Pancreas (tissue), 10 donors: ENCODE results near the gene ESR1. TPM values are rescaled to one million over a fixed set of nuclear protein-coding genes. Genes with fewer than 3 reads are reported as not detected.

Experiments
- ATAC-seq, 4 donors: fragments of 200-7000 bp; cut with Tn5 transposase; one replicate each; pipeline versions ENCODE4 v1.8.0 to v1.9.1; 2020; ENCODE audit warnings: mild to moderate bottlenecking in 4 of 4, moderate library complexity in 4 of 4
- DNase-seq, 6 donors: peaks; one replicate each; pipeline ENCODE4 v3.0.0-alpha.2; 2020
- FAIRE-seq: peaks from 2 replicates; lab custom pipeline; 2012; peaks lifted over from hg19 to GRCh38; lab: Jason Lieb, UNC
- H3K27ac ChIP-seq, 4 donors: fragments of 200-600 bp; sonication (generic); 1 replicate in 3 of 4; 2 replicates in 1 of 4; pipeline versions ENCODE4 v1.5.0 to v1.8.0; 2020
- H3K27me3 ChIP-seq, 4 donors: fragments of 200-600 bp; one replicate each; pipeline ENCODE4 v1.8.0; 2021
- H3K36me3 ChIP-seq, 3 donors: fragments of 200-600 bp; sonication (generic) in 1 of 3; one replicate each; pipeline versions ENCODE4 v1.5.0 to v1.8.0; 2020 to 2021
- H3K4me1 ChIP-seq, 3 donors: fragments of 200-600 bp; one replicate each; pipeline ENCODE4 v1.8.0; 2021
- H3K4me3 ChIP-seq, 4 donors: fragments of 200-600 bp; sonication (generic) in 2 of 4; one replicate each; pipeline versions ENCODE4 v1.5.0 to v1.8.0; 2020 to 2021
- H3K9me3 ChIP-seq, 4 donors: fragments of 200-600 bp; one replicate each; pipeline ENCODE4 v1.8.0; 2021
- WGBS, 2 donors: extraction: QIAGEN DNeasy Blood & Tissue Kit; methylation state at CpG; one replicate each; pipeline ENCODE4 v1.1.7; 2013; 5-methylcytosine and 5-hydroxymethylcytosine counted together
- intact Hi-C, 3 donors: fragments of 100-400 bp; cut with DNase I; formaldehyde crosslinking; loops; one replicate each; pipeline versions ENCODE4 v1.11.1 to v1.14.2; 2022
- polyA plus RNA-seq, 2 donors: library from polyadenylated mRNA; stranded (reverse); fragments of 200-250 nt; gene quantifications; one replicate each; pipeline ENCODE4 v1.2.3, GENCODE V29; 2013
- total RNA-seq, 6 donors: library from RNA; stranded (reverse); fragmentation: NEBNext Ultra II Directional in 4 of 6; extraction: Animal tissue kit (Norgen Biotek cat#: 25700) in 4 of 6; gene quantifications; one replicate each; pipeline versions ENCODE4 v1.2.1 to v1.2.4, GENCODE V29; 2021 to 2023
- TF ChIP-seq, protein P1 (sequence below), 4 donors: fragments of 200-600 bp; sonication (generic) in 3 of 4; IDR thresholded peaks; one replicate each; pipeline versions ENCODE4 v1.5.0 to v1.8.0; 2021; ENCODE audit warnings: antibody characterized with exemption in 4 of 4
- donor health status: healthy with polysubstance abuse.
- donor health status: DM: no; HTN: no; CAD: no; lungs with moderate emphysema.
- donor health status: DM: no; HTN: no; CAD: no.
- donor health status: control.
- donor health status: control.
- donor health status: Bipolar disorder and iron deficiency.
- donor health status: DM: yes; HTN: yes; CAD: no.
- donor health status: DM: no; HTN: no; CAD: no.
- donor health status: DM: no; HTN: no; CAD: no.
- donor health status: DM: yes; HTN: yes; CAD: no.

The ESR1 gene
- total and polyA plus RNA-seq, 8 donors = 0.19 to 1.0 (median 0.41) TPM

DNA sequence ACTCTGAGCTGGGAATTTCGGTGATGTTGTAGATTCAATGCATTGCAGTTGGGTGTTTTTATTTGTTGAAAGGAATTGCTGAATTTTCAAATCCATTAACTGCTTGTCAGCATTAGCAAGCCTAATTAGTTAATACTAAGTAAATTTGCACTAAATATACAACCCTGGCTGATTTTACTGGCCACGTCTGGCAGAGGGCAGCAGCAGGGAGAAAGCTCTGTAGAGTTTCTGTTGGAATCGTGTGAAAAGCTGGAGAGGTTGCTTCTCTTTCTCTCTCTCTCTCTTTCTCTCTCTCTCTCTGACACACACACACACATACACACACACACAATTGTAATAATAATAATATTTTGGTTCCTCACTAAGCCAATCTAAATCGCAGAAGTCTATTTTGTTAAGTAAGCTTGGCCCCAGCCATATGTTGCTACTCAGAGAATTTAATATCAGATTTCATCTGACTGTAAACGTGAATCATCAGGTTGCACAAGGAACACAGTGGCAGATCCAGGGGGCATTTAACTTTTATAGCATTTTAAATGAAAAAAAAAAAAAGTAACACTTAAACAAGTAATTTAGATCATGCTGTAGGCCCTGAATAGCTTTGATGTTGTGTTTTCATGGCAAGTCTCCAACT, 289.5 kb downstream of the ESR1 start:
- whole genome bisulfite sequencing, 2 donors = 60 to 66% methylated on average over 5 of the region's 5 CpGs
- Histone ChIP-seq H3K9me3 (no peaks in the 10 kb centered on the region), H3K36me3 (no peaks in the 10 kb centered on the region), H3K4me1 (no peaks in the 10 kb centered on the region), H3K27me3 (no peaks in the 10 kb centered on the region), H3K27ac (no peak overlapping the region), H3K4me3 (no peak overlapping the region)
- peak in 1 of 4 donors; percentile 29 for ATAC-seq
- intact Hi-C loops = no loop called here
- DNase-seq = no peak
- FAIRE-seq = no peak
- TF ChIP-seq, protein P1, sequence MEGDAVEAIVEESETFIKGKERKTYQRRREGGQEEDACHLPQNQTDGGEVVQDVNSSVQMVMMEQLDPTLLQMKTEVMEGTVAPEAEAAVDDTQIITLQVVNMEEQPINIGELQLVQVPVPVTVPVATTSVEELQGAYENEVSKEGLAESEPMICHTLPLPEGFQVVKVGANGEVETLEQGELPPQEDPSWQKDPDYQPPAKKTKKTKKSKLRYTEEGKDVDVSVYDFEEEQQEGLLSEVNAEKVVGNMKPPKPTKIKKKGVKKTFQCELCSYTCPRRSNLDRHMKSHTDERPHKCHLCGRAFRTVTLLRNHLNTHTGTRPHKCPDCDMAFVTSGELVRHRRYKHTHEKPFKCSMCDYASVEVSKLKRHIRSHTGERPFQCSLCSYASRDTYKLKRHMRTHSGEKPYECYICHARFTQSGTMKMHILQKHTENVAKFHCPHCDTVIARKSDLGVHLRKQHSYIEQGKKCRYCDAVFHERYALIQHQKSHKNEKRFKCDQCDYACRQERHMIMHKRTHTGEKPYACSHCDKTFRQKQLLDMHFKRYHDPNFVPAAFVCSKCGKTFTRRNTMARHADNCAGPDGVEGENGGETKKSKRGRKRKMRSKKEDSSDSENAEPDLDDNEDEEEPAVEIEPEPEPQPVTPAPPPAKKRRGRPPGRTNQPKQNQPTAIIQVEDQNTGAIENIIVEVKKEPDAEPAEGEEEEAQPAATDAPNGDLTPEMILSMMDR (IDR thresholded peaks at IDR 0.05) = no peak

DNA sequence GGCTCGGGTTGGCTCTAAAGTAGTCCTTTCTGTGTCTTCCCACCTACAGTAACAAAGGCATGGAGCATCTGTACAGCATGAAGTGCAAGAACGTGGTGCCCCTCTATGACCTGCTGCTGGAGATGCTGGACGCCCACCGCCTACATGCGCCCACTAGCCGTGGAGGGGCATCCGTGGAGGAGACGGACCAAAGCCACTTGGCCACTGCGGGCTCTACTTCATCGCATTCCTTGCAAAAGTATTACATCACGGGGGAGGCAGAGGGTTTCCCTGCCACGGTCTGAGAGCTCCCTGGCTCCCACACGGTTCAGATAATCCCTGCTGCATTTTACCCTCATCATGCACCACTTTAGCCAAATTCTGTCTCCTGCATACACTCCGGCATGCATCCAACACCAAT, 291.2 kb downstream of the ESR1 start:
- no peak for FAIRE-seq
- Histone ChIP-seq H3K4me1 (no peaks in the 10 kb centered on the region), H3K36me3 (no peaks in the 10 kb centered on the region), H3K9me3 (no peaks in the 10 kb centered on the region), H3K27ac (no peak overlapping the region), H3K27me3 (no peaks in the 10 kb centered on the region), H3K4me3 (no peak overlapping the region)
- ATAC-seq = no peak
- no peak for DNase-seq
- intact Hi-C loops = no loop called here
- WGBS, 2 donors = 74 to 85% methylated on average over 14 of the region's 14 CpGs
- TF ChIP-seq, protein P1 (IDR thresholded peaks at IDR 0.05) = no peak

DNA sequence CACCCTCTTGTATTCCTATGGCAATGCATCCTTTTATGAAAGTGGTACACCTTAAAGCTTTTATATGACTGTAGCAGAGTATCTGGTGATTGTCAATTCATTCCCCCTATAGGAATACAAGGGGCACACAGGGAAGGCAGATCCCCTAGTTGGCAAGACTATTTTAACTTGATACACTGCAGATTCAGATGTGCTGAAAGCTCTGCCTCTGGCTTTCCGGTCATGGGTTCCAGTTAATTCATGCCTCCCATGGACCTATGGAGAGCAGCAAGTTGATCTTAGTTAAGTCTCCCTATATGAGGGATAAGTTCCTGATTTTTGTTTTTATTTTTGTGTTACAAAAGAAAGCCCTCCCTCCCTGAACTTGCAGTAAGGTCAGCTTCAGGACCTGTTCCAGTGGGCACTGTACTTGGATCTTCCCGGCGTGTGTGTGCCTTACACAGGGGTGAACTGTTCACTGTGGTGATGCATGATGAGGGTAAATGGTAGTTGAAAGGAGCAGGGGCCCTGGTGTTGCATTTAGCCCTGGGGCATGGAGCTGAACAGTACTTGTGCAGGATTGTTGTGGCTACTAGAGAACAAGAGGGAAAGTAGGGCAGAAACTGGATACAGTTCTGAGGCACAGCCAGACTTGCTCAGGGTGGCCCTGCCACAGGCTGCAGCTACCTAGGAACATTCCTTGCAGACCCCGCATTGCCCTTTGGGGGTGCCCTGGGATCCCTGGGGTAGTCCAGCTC, 292.1 kb downstream of the ESR1 start:
- no peak for ATAC-seq
- no peak for FAIRE-seq

DNA sequence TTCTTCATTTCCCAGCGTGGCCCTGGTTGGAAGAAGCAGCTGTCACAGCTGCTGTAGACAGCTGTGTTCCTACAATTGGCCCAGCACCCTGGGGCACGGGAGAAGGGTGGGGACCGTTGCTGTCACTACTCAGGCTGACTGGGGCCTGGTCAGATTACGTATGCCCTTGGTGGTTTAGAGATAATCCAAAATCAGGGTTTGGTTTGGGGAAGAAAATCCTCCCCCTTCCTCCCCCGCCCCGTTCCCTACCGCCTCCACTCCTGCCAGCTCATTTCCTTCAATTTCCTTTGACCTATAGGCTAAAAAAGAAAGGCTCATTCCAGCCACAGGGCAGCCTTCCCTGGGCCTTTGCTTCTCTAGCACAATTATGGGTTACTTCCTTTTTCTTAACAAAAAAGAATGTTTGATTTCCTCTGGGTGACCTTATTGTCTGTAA, 292.7 kb downstream of the ESR1 start:
- no peaks in the 10 kb centered on the region for H3K36me3 ChIP-seq
- no peak overlapping the region for H3K27ac ChIP-seq
- 59 to 66% methylated on average over 5 to 7 of the region's 7 CpGs for WGBS, 2 donors
- TF ChIP-seq, protein P1 (IDR thresholded peaks at IDR 0.05) = no peak
- peak in 1 of 6 donors; percentile 21 for DNase-seq
- no peak overlapping the region for H3K4me3 ChIP-seq
- peak in 3 of 4 donors; percentile 40 to 62 (median 54) for ATAC-seq
- H3K27me3 ChIP-seq = no peaks in the 10 kb centered on the region
- no peak for FAIRE-seq
- intact Hi-C loops = no loop called here
- no peaks in the 10 kb centered on the region for H3K9me3 ChIP-seq
- H3K4me1 ChIP-seq = no peaks in the 10 kb centered on the region

More for the DNA sequence above, 292.1 kb downstream of the ESR1 start:
- H3K27me3 ChIP-seq = no peaks in the 10 kb centered on the region
- no peaks in the 10 kb centered on the region for H3K36me3 ChIP-seq
- WGBS, 2 donors = 84 to 90% methylated on average over 4 of the region's 4 CpGs
- no peak overlapping the region for H3K27ac ChIP-seq
- TF ChIP-seq, protein P1 (IDR thresholded peaks at IDR 0.05) = no peak
- no peak for DNase-seq
- intact Hi-C loops = no loop called here
- no peaks in the 10 kb centered on the region for H3K4me1 ChIP-seq
- no peaks in the 10 kb centered on the region for H3K9me3 ChIP-seq
- H3K4me3 ChIP-seq = no peak overlapping the region

DNA sequence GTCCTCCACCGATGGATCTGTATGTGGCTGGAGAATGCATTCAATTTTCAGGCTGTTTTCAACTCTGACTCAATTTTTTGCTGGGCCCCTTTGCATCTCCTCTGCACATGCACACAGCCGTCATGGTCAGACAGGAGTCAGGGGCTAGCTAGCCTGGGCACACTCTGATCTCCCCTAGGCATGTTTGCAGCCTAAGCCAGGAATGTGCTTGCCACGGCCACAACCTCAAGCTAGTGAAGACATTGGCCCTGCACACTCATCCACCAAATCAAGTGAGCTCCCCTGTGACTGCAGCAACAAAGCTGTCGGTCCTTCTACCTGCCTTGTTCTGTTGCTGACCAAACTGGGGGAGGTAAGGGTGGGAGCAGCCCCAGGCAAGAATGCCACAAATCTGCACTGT, 300.5 kb downstream of the ESR1 start:
- ATAC-seq (no peak), DNase-seq (no peak), FAIRE-seq (no peak)
- 76 to 80% methylated on average over 4 of the region's 4 CpGs for WGBS, 2 donors
- TF ChIP-seq, protein P1 (IDR thresholded peaks at IDR 0.05) = no peak
- no peaks in the 10 kb centered on the region for H3K27me3 ChIP-seq
- no peak overlapping the region for H3K27ac ChIP-seq
- no peaks in the 10 kb centered on the region for H3K36me3 ChIP-seq
- intact Hi-C loops = no loop called here
- no peaks in the 10 kb centered on the region for H3K4me1 ChIP-seq
- no peaks in the 10 kb centered on the region for H3K9me3 ChIP-seq
- no peak overlapping the region for H3K4me3 ChIP-seq
